ENCODE measurements around the gene VASP. TPM values are rescaled to one million over a fixed set of nuclear protein-coding genes. Genes with fewer than 3 reads are reported as not detected.
A peak's percentile ranks its signal among the peaks of the same experiment; 100 is the strongest.

Gene VASP
- total and polyA plus RNA-seq, 2 of the 13 experiments (the other 11 are each of a cell fraction or from before 2014, with no cell fraction given) = 41.8 to 67.1 TPM

- TF ChIP-seq NFKB2 (CRISPR knock-in tag; IDR thresholded peaks at IDR 0.05; ENCODE audit: borderline replicate concordance) (peak; percentile 70; the same call in 1 of the 2 replicates), ZNF430 (CRISPR knock-in tag; IDR thresholded peaks at IDR 0.05) (peak; percentile 65; the same call in 1 of the 2 replicates), ZNF296 (CRISPR knock-in tag; conservative IDR thresholded peaks at IDR 0.05) (no peak), ZNF800 (CRISPR knock-in tag; IDR thresholded peaks at IDR 0.05) (peak; percentile 57; the same call in 1 of the 2 replicates), ZFP37 (CRISPR knock-in tag; IDR thresholded peaks at IDR 0.05; ENCODE audit: borderline replicate concordance) (peak; percentile 89), ZNF383 (CRISPR knock-in tag; IDR thresholded peaks at IDR 0.05; ENCODE audit: borderline replicate concordance) (no peak), ELF3 (CRISPR knock-in tag; IDR thresholded peaks at IDR 0.05) (no peak; the same call in 1 of the 2 replicates), NONO (IDR thresholded peaks at IDR 0.05) (no peak), NONO (CRISPR knock-in tag; conservative IDR thresholded peaks at IDR 0.05) (peak; percentile 82), SRSF4 (IDR thresholded peaks at IDR 0.05; ENCODE audit: low read depth, low read length, poor library complexity, severe bottlenecking) (no peak), ZNF431 (CRISPR knock-in tag; IDR thresholded peaks at IDR 0.05; ENCODE audit: borderline replicate concordance, low read depth) (no peak), TRIM24 (CRISPR knock-in tag; IDR thresholded peaks at IDR 0.05) (no peak), ZBTB1 (CRISPR knock-in tag; IDR thresholded peaks at IDR 0.05; ENCODE audit: borderline replicate concordance) (no peak), MAFF (IDR thresholded peaks at IDR 0.05; ENCODE audit: low read depth, low read length) (no peak), ELF4 (CRISPR knock-in tag; IDR thresholded peaks at IDR 0.05; ENCODE audit: borderline replicate concordance) (no peak), HOMEZ (CRISPR knock-in tag; IDR thresholded peaks at IDR 0.05; ENCODE audit: low read depth) (peak; percentile 43), SMAD1 (CRISPR knock-in tag; IDR thresholded peaks at IDR 0.05; ENCODE audit: borderline replicate concordance, low read depth) (no peak), ZNF710 (CRISPR knock-in tag; IDR thresholded peaks at IDR 0.05; ENCODE audit: borderline replicate concordance) (no peak), DZIP1 (CRISPR knock-in tag; IDR thresholded peaks at IDR 0.05) (no peak), BHLHE40 (IDR thresholded peaks at IDR 0.05; ENCODE audit: low read length) (no peak), KLF15 (CRISPR knock-in tag; IDR thresholded peaks at IDR 0.05; ENCODE audit: borderline replicate concordance) (no peak)
Measured at GRCh38 chr19:45506989-45507871, at the start of gene VASP (continued).
